GM03348 (cell line): ENCODE results near the gene OR2C3.
"Not testable (repeated sequence)": the region's sequence is repeated elsewhere in the genome, so short reads cannot be mapped to it uniquely, and the experiment has no call there.

Experiments
- DNase-seq: peaks from one replicate; pipeline ENCODE4 v3.0.0; 2012; ENCODE audit warnings: low spot score

OR2C3 gene

DNA sequence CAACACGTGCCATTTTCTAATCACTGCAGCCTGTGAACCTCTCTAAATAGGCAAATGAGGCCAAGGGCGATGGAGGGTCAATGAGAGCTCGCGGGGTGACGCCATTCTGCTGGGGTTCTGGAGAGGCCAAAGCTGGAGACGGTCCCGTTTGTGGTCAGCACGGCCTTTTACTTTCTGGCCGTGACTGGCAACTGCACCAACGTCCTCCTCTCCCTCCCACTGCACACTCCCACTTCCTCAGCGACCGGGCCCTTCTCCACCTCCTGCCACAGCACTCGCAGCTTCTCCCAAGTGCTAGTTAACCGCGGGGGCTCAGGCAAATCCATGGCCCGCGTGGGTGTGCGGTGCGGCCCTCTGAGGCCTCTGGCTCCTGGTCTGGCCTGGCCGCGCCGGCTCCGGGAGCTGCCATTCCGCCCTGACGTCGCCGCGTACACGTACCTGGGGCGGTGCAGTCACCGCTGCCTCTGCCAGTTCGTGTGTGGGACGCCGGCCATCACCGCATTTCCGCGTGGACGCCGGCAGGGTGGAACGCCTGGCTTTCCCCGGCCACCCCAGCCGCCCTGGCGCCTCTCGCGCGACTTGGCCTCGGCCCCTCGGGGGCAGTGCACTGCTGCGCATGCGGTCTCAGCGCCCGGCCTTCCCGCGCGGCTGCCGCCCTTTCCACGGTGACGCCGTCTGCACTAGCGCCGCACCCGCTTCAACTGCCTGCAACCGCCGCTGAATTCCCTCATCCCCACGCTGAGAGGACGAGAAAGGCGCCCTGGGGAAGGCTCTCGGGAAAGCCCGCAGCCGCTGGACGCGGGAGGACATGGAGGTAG lies 18.2 kb downstream of the OR2C3 start:
- no peak for DNase-seq

- no peak for DNase-seq
Measured at GRCh38 chr1:247506831-247507230, 29.4 kb downstream of the OR2C3 start.

GRCh38 chr1:247500865-247501264 lies 35.4 kb downstream of the OR2C3 start:
- no peak for DNase-seq

DNA sequence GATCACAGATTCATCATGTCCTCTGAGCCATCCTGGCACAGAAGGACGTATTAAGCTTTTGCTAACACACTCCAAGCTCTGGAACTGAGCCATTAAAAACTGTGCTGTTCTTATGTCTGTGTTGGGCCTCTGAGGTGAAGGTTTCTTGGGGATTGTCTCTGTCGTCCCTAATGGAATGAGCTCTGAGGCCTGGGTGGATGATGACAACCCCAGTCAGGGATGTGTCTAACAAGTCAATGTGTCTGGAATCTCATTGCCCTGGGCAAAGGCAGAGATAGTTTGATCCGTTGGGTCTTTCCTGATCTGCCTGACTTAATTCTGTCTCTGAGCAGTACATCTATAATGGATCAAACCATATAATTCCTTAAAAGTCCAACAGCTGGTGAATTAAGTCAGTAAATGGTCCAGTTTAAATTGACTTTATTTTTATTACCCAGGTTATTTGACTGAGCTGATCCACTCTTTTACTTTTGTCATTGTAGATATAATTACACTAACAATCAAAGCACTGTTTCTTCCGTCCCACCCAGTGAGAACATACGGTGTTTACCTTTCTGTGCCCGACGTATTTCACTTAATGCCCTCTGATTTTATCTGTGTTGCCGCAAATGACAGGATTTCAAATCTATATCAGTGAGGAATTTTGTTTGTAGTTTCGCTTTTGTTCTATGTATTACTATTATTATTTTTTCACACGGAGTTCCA lies 39.5 kb downstream of the OR2C3 start:
- no peak for DNase-seq

GRCh38 chr1:247494767-247495166 lies 41.5 kb downstream of the OR2C3 start:
- no peak for DNase-seq

- no peak for DNase-seq
Measured at GRCh38 chr1:247493106-247493505, 43.1 kb downstream of the OR2C3 start.

DNA sequence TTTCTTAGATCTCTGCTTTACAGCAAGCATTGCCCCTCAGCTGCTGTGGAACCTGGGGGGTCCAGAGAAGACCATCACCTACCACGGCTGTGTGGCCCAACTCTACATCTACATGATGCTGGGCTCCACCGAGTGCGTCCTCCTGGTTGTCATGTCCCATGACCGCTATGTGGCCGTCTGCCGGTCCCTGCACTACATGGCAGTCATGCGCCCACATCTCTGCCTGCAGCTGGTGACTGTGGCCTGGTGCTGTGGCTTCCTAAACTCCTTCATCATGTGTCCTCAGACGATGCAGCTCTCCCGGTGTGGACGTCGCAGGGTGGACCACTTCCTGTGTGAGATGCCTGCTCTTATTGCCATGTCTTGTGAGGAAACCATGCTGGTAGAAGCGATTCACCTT lies 44.9 kb downstream of the OR2C3 start:
- no peak for DNase-seq

- DNase-seq: peak; percentile 35
Measured at GRCh38 chr1:247487057-247487456, 49.2 kb downstream of the OR2C3 start.

DNA sequence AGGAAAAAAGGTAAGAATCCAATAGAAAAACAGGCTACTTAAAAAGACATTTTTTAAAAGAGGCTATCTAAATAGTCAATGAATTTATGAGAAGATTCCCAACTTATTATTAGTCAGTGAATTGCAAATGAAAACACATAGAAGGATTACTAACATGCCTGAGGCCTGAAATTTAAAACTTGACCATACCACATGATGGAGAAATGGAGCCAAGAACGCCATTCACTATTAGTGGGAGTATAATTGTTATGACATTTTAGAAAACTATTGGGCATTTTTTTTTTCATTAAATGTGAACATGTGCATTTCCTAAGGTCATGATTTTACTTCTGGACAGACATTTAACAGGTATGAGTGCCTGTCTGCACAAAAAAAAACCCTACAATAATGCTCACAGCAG lies 53.5 kb downstream of the OR2C3 start:
- no peak for DNase-seq

- DNase-seq: not testable (repeated sequence)
Measured at GRCh38 chr1:247476328-247477058, 59.7 kb downstream of the OR2C3 start.

GRCh38 chr1:247475793-247476192 lies 60.4 kb downstream of the OR2C3 start:
- no peak for DNase-seq
